ENCODE results near the gene AKAP9.
"Not testable (repeated sequence)": the region's sequence is repeated elsewhere in the genome, so short reads cannot be mapped to it uniquely, and the experiment has no call there.

AKAP9 gene

GRCh38 chr7:92013611-92014010, 72.9 kb downstream of the AKAP9 start:
- Histone ChIP-seq H3K27ac (ENCODE audit: low read depth, low read length) (no peak overlapping the region), H3K9me2 (replicated peaks; ENCODE audit: control insufficient read depth, low read length) (no peaks in the 10 kb centered on the region), H4K20me1 (ENCODE audit: control insufficient read depth, insufficient read depth, low read depth, low read length) (no peaks in the 10 kb centered on the region), H3F3A (ENCODE audit: control insufficient read depth, insufficient read depth) (no peaks in the 10 kb centered on the region), H3K27me3 (ENCODE audit: control insufficient read depth, low read length) (no peaks in the 10 kb centered on the region), H3K4me1 (ENCODE audit: control insufficient read depth, low read length) (no peaks in the 10 kb centered on the region), H3K9me3 (ENCODE audit: control insufficient read depth, insufficient read depth, low read length) (peaks cover 8% of the 10 kb centered on the region; the same call in 1 of the 2 replicates), H3K36me3 (ENCODE audit: control insufficient read depth, low read length) (peaks cover 34% of the 10 kb centered on the region), H3K4me3 (ENCODE audit: low read length) (no peak overlapping the region), H3K79me2 (ENCODE audit: control insufficient read depth, low read length) (no peaks in the 10 kb centered on the region), H3K4me2 (ENCODE audit: low read length) (no peak overlapping the region)
- no peak for TF ChIP-seq EZH2phosphoT487 (IDR thresholded peaks at IDR 0.05; ENCODE audit: borderline replicate concordance, low read length)
- no peak for TF ChIP-seq CTCF (IDR thresholded peaks at IDR 0.05; ENCODE audit: low read depth, low read length, poor library complexity, severe bottlenecking)

- no peaks in the 10 kb centered on the region for H4K20me1 ChIP-seq (ENCODE audit: control insufficient read depth, insufficient read depth, low read depth, low read length)
- H3K4me1 ChIP-seq (ENCODE audit: control insufficient read depth, low read length) = no peaks in the 10 kb centered on the region
- no peaks in the 10 kb centered on the region for H3K79me2 ChIP-seq (ENCODE audit: control insufficient read depth, low read length)
- H3K4me3 ChIP-seq (ENCODE audit: low read length) = no peak overlapping the region
- no peaks in the 10 kb centered on the region for H3K9me2 ChIP-seq (replicated peaks; ENCODE audit: control insufficient read depth, low read length)
- peaks cover 55% of the 10 kb centered on the region for H3K36me3 ChIP-seq (ENCODE audit: control insufficient read depth, low read length)
- H3F3A ChIP-seq (ENCODE audit: control insufficient read depth, insufficient read depth) = no peaks in the 10 kb centered on the region
- H3K27ac ChIP-seq (ENCODE audit: low read depth, low read length) = no peak overlapping the region
- TF ChIP-seq CTCF (IDR thresholded peaks at IDR 0.05; ENCODE audit: low read depth, low read length, poor library complexity, severe bottlenecking) (no peak), EZH2phosphoT487 (IDR thresholded peaks at IDR 0.05; ENCODE audit: borderline replicate concordance, low read length) (no peak)
- H3K4me2 ChIP-seq (ENCODE audit: low read length) = no peak overlapping the region
- H3K9me3 ChIP-seq (ENCODE audit: control insufficient read depth, insufficient read depth, low read length) = no peaks in the 10 kb centered on the region
- no peaks in the 10 kb centered on the region for H3K27me3 ChIP-seq (ENCODE audit: control insufficient read depth, low read length)
Measured at GRCh38 chr7:92020636-92021035, 80.0 kb downstream of the AKAP9 start.

- TF ChIP-seq EZH2phosphoT487 (IDR thresholded peaks at IDR 0.05; ENCODE audit: borderline replicate concordance, low read length) (no peak), CTCF (IDR thresholded peaks at IDR 0.05; ENCODE audit: low read depth, low read length, poor library complexity, severe bottlenecking) (no peak)
- Histone ChIP-seq H3K36me3 (ENCODE audit: control insufficient read depth, low read length) (peaks cover 60% of the 10 kb centered on the region), H3K4me3 (ENCODE audit: low read length) (no peak overlapping the region), H3K4me1 (ENCODE audit: control insufficient read depth, low read length) (no peaks in the 10 kb centered on the region), H3F3A (ENCODE audit: control insufficient read depth, insufficient read depth) (no peaks in the 10 kb centered on the region), H3K9me2 (replicated peaks; ENCODE audit: control insufficient read depth, low read length) (no peaks in the 10 kb centered on the region), H3K27ac (ENCODE audit: low read depth, low read length) (no peak overlapping the region), H3K9me3 (ENCODE audit: control insufficient read depth, insufficient read depth, low read length) (no peaks in the 10 kb centered on the region), H3K79me2 (ENCODE audit: control insufficient read depth, low read length) (no peaks in the 10 kb centered on the region), H4K20me1 (ENCODE audit: control insufficient read depth, insufficient read depth, low read depth, low read length) (no peaks in the 10 kb centered on the region), H3K27me3 (ENCODE audit: control insufficient read depth, low read length) (no peaks in the 10 kb centered on the region), H3K4me2 (ENCODE audit: low read length) (no peak overlapping the region)
Measured at GRCh38 chr7:92025260-92025659, 84.6 kb downstream of the AKAP9 start.

GRCh38 chr7:92026635-92027034, 86.0 kb downstream of the AKAP9 start:
- not testable (repeated sequence) for H3K9me3 ChIP-seq (ENCODE audit: control insufficient read depth, insufficient read depth, low read length); H3F3A ChIP-seq (ENCODE audit: control insufficient read depth, insufficient read depth); H3K27ac ChIP-seq (ENCODE audit: low read depth, low read length); H3K4me1 ChIP-seq (ENCODE audit: control insufficient read depth, low read length); H3K4me3 ChIP-seq (ENCODE audit: low read length); H3K4me2 ChIP-seq (ENCODE audit: low read length); H3K79me2 ChIP-seq (ENCODE audit: control insufficient read depth, low read length); H3K9me2 ChIP-seq (replicated peaks; ENCODE audit: control insufficient read depth, low read length); H4K20me1 ChIP-seq (ENCODE audit: control insufficient read depth, insufficient read depth, low read depth, low read length); H3K27me3 ChIP-seq (ENCODE audit: control insufficient read depth, low read length)
- peaks cover 56% of the 10 kb centered on the region for H3K36me3 ChIP-seq (ENCODE audit: control insufficient read depth, low read length)

GRCh38 chr7:92027128-92027527, 86.5 kb downstream of the AKAP9 start:
- H3K27ac ChIP-seq (ENCODE audit: low read depth, low read length); H3K9me3 ChIP-seq (ENCODE audit: control insufficient read depth, insufficient read depth, low read length); H3K79me2 ChIP-seq (ENCODE audit: control insufficient read depth, low read length); H3K4me1 ChIP-seq (ENCODE audit: control insufficient read depth, low read length); H3K27me3 ChIP-seq (ENCODE audit: control insufficient read depth, low read length); H3K4me3 ChIP-seq (ENCODE audit: low read length); H4K20me1 ChIP-seq (ENCODE audit: control insufficient read depth, insufficient read depth, low read depth, low read length); H3K9me2 ChIP-seq (replicated peaks; ENCODE audit: control insufficient read depth, low read length); H3K4me2 ChIP-seq (ENCODE audit: low read length); H3F3A ChIP-seq (ENCODE audit: control insufficient read depth, insufficient read depth): not testable (repeated sequence)
- H3K36me3 ChIP-seq (ENCODE audit: control insufficient read depth, low read length) = peaks cover 56% of the 10 kb centered on the region
